ENCODE results near the gene ADAMTSL2. TPM values are rescaled to one million over a fixed set of nuclear protein-coding genes. Genes with fewer than 3 reads are reported as not detected.

ADAMTSL2 gene
- total and polyA plus RNA-seq, 10 donors = 1.6 to 11.7 (median 4.3) TPM

- intact Hi-C loops (cut with DNase I; ENCODE audit: low total_unique reads) = loop anchor here (10.0 kb wide), 1 partner anchor 189 kb away; no protein-coding TSS in a partner anchor
- H3K4me3 ChIP-seq = peak overlapping the region in 4 of 8 donors; percentile 19 to 52 (median 30)
- DNase-seq = no peak
- WGBS, 5 donors = 74 to 82% (median 75%) methylated on average over 8 to 13 of the region's 13 CpGs
- no peaks in the 10 kb centered on the region for H3K36me3 ChIP-seq
- H3K27me3 ChIP-seq (replicated peaks in 1 of 7) = peaks cover 0 to 87% (median 23%) of the 10 kb centered on the region in 7 donors
- peak overlapping the region in 1 of 8 donors; percentile 65 for H3K27ac ChIP-seq
- no peaks in the 10 kb centered on the region for H3K9me3 ChIP-seq
- peaks cover 9 to 67% (median 34%) of the 10 kb centered on the region in 6 donors for H3K4me1 ChIP-seq
- no peak for TF ChIP-seq POLR2AphosphoS5 (IDR thresholded peaks at IDR 0.05)
- TF ChIP-seq POLR2A (IDR thresholded peaks at IDR 0.05) = no peak
- no peak for TF ChIP-seq CTCF (IDR thresholded peaks at IDR 0.05 in 8 of 11, conservative IDR thresholded peaks at IDR 0.05 in 3 of 11)
Measured at GRCh38 chr9:133535306-133535877, 888 bp downstream of the ADAMTSL2 start.

GRCh38 chr9:133536080-133536479, 1.6 kb downstream of the ADAMTSL2 start:
- H3K9me3 ChIP-seq = no peaks in the 10 kb centered on the region
- no peak overlapping the region for H3K27ac ChIP-seq
- intact Hi-C loops (cut with DNase I; ENCODE audit: low total_unique reads) = loop anchor here (10.0 kb wide), 1 partner anchor 189 kb away; no protein-coding TSS in a partner anchor
- H3K36me3 ChIP-seq = peaks cover 0 to 5% (median 0%) of the 10 kb centered on the region in 6 donors
- 86 to 100% (median 91%) methylated on average over 1 to 11 of the region's 11 CpGs for WGBS, 5 donors
- no peak overlapping the region for H3K4me3 ChIP-seq
- no peak for TF ChIP-seq POLR2AphosphoS5 (IDR thresholded peaks at IDR 0.05)
- TF ChIP-seq POLR2A (IDR thresholded peaks at IDR 0.05) = no peak
- TF ChIP-seq CTCF (IDR thresholded peaks at IDR 0.05 in 8 of 11, conservative IDR thresholded peaks at IDR 0.05 in 3 of 11) = no peak
- no peak for DNase-seq
- H3K4me1 ChIP-seq = peaks cover 9 to 73% (median 40%) of the 10 kb centered on the region in 6 donors
- peaks cover 0 to 87% (median 23%) of the 10 kb centered on the region in 7 donors for H3K27me3 ChIP-seq (replicated peaks in 1 of 7)

GRCh38 chr9:133536536-133536935, 2.0 kb downstream of the ADAMTSL2 start:
- no peak for TF ChIP-seq POLR2AphosphoS5 (IDR thresholded peaks at IDR 0.05)
- TF ChIP-seq POLR2A (IDR thresholded peaks at IDR 0.05) = no peak
- no peak for TF ChIP-seq CTCF (IDR thresholded peaks at IDR 0.05 in 8 of 11, conservative IDR thresholded peaks at IDR 0.05 in 3 of 11)
- H3K4me1 ChIP-seq = peaks cover 9 to 70% (median 40%) of the 10 kb centered on the region in 6 donors
- DNase-seq = no peak
- H3K4me3 ChIP-seq = no peak overlapping the region
- 88 to 97% (median 92%) methylated on average over 5 to 9 of the region's 9 CpGs for WGBS, 5 donors
- peaks cover 0 to 82% (median 20%) of the 10 kb centered on the region in 7 donors for H3K27me3 ChIP-seq (replicated peaks in 1 of 7)
- H3K36me3 ChIP-seq = peaks cover 0 to 6% (median 0%) of the 10 kb centered on the region in 6 donors
- intact Hi-C loops (cut with DNase I; ENCODE audit: low total_unique reads) = loop anchor here (10.0 kb wide), 1 partner anchor 188 kb away; no protein-coding TSS in a partner anchor
- H3K27ac ChIP-seq = no peak overlapping the region
- H3K9me3 ChIP-seq = no peaks in the 10 kb centered on the region

- DNase-seq = no peak
- H3K27ac ChIP-seq = no peak overlapping the region
- WGBS, 5 donors = 84 to 98% (median 94%) methylated on average over 4 to 16 of the region's 16 CpGs
- no peaks in the 10 kb centered on the region for H3K9me3 ChIP-seq
- no peak for TF ChIP-seq POLR2AphosphoS5 (IDR thresholded peaks at IDR 0.05)
- H3K27me3 ChIP-seq (replicated peaks in 1 of 7) = peaks cover 0 to 75% (median 19%) of the 10 kb centered on the region in 7 donors
- peaks cover 9 to 70% (median 40%) of the 10 kb centered on the region in 6 donors for H3K4me1 ChIP-seq
- intact Hi-C loops (cut with DNase I; ENCODE audit: low total_unique reads) = loop anchor here (10.0 kb wide), 1 partner anchor 188 kb away; no protein-coding TSS in a partner anchor
- H3K36me3 ChIP-seq = peaks cover 0 to 6% (median 0%) of the 10 kb centered on the region in 6 donors
- no peak overlapping the region for H3K4me3 ChIP-seq
Measured at GRCh38 chr9:133537257-133537656, 2.8 kb downstream of the ADAMTSL2 start.

Data from spleen (tissue), 11 donors.